Measurements from ENCODE around the gene EIF4A3.

Gene EIF4A3

DNA sequence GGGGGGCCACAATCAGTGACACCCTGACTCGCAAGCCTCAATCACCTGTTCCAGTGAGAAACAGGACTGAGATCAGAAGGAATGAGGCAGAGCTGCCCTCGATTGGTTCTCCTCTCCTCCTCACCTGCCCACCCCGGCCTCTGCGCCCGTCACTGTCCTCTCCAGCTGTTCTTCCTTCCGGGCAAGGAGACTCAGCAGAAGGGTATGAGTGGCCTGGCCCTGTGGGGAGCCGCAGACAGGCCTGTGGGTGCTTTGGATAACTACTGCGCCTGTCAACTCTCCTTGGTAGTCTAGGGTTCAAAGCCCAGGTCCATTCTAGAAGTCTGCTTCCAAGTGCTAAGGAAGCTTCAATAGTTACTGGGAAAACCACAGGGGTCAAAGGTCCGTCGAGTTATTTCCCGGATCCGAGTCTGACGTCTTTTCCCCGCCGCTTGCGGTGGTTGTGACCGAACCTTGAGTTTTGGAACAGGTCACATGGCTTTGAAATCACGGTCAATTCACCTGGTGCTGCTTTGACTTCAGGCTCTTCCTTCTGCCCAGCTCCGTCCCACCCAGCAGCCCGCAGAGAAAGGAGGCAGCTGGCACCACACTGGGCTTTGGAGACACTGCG, 31.2 kb upstream of the EIF4A3 start:
- FAIRE-seq (no peak), DNase-seq (ENCODE audit: insufficient read length, low spot score) (no peak)
- no peak for TF ChIP-seq POLR2A (IDR thresholded peaks at IDR 0.05; ENCODE audit: low read depth, low read length)
- no peak for TF ChIP-seq SPI1 (IDR thresholded peaks at IDR 0.05; ENCODE audit: low read depth, low read length)

DNA sequence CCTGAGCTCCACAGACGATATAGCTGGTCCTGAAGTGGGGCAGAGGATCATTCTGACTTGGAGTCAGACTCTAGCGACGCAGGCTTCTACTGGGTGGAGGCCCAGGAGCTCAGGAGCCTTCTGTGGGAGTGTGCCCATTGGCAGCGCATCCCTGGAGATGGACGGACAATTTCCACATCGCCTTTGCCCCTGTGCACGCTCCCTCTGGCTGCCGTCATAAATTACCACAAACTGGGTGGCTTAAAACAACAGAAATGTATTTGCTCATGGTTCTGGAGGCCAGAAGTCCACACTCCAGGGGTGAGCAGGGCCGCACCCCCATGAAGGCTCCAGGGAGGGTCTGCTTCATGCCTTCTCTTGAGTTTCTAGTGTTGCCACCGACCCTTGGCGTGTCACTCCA, 29.8 kb upstream of the EIF4A3 start:
- FAIRE-seq (no peak), DNase-seq (ENCODE audit: insufficient read length, low spot score) (no peak)
- TF ChIP-seq POU2F2 (IDR thresholded peaks at IDR 0.05; ENCODE audit: low read depth, low read length), result no peak
- no peak for TF ChIP-seq TAF1 (IDR thresholded peaks at IDR 0.05; ENCODE audit: low read depth, low read length)
- TF ChIP-seq POLR2AphosphoS5 (IDR thresholded peaks at IDR 0.05; ENCODE audit: low read depth, low read length), result no peak
- no peak for TF ChIP-seq SPI1 (IDR thresholded peaks at IDR 0.05; ENCODE audit: low read depth, low read length)
- no peak for TF ChIP-seq PAX5 (IDR thresholded peaks at IDR 0.05; ENCODE audit: insufficient read depth, low read length, severe bottlenecking)
- TF ChIP-seq POLR2A (IDR thresholded peaks at IDR 0.05; ENCODE audit: low read depth, low read length), result no peak

DNA sequence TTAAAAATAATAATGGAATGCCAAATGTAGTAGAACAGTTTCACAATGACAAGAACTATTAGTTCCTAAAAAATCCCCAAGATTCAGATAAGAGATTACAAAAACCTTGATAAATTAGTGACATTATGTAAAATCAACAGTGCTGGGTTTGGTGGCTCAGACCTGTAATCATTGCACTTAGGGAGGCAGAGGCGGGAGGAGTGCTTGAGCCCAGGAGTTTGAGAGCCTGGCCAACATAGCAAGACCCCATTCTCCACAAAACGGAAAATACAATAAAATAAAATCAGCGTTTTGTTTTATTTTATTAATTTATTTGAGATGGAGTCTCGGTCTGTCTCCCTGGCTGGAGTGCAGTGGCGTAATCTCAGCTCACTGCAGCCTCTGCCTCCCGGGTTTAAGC, 27.0 kb upstream of the EIF4A3 start:
- no peak for FAIRE-seq
- no peak for DNase-seq (ENCODE audit: insufficient read length, low spot score)
- TF ChIP-seq TAF1 (IDR thresholded peaks at IDR 0.05; ENCODE audit: low read depth, low read length) (no peak), SPI1 (IDR thresholded peaks at IDR 0.05; ENCODE audit: low read depth, low read length) (no peak), POU2F2 (IDR thresholded peaks at IDR 0.05; ENCODE audit: low read depth, low read length) (no peak), POLR2A (IDR thresholded peaks at IDR 0.05; ENCODE audit: low read depth, low read length) (no peak), PAX5 (IDR thresholded peaks at IDR 0.05; ENCODE audit: insufficient read depth, low read length, severe bottlenecking) (no peak), POLR2AphosphoS5 (IDR thresholded peaks at IDR 0.05; ENCODE audit: low read depth, low read length) (no peak)

DNA sequence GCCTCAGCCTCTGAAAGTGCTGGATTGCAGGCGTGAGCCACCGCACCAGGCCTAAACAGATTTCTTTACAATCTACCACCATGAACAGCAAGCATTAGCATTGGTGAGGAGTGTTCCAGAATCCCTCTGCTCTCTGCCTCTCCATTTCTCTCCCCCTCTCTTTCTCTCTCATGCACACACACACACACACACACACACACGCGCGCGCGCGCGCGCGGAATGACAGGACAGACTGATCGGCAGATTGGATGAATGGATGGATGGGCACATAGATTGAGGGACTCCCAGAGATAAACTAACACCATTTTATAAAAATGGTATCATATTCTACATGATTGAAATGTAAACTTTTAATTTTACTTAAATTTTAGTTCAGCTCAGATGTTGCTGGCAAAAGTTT, 26.2 kb upstream of the EIF4A3 start:
- no peak for DNase-seq (ENCODE audit: insufficient read length, low spot score)
- FAIRE-seq, result no peak
- no peak for TF ChIP-seq POLR2A (IDR thresholded peaks at IDR 0.05; ENCODE audit: low read depth, low read length)

DNA sequence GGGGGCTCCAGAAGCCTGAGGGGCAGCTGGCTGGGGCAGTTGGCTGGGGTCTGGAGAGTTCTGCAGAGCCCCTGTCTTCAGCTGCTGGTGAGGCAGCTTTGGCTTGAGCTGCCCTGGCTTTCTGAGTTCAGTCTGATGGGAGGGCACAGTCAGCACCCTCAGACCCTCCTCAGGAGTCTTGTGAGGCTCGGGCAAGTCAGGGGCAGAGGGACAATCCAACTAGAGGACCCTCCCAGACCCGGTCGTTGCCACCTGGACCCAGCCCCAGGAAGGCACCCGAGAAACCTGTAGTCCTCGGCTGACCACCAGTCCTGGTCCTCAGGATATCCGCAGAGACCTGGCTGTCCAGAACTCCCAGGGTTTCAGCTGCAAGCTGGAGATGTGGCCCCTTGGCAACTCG, 24.8 kb upstream of the EIF4A3 start:
- no peak for DNase-seq (ENCODE audit: insufficient read length, low spot score)
- FAIRE-seq, result no peak
- TF ChIP-seq TAF1 (IDR thresholded peaks at IDR 0.05; ENCODE audit: low read depth, low read length) (no peak), SPI1 (IDR thresholded peaks at IDR 0.05; ENCODE audit: low read depth, low read length) (no peak), POU2F2 (IDR thresholded peaks at IDR 0.05; ENCODE audit: low read depth, low read length) (no peak), PAX5 (IDR thresholded peaks at IDR 0.05; ENCODE audit: insufficient read depth, low read length, severe bottlenecking) (no peak), POLR2AphosphoS5 (IDR thresholded peaks at IDR 0.05; ENCODE audit: low read depth, low read length) (no peak), POLR2A (IDR thresholded peaks at IDR 0.05; ENCODE audit: low read depth, low read length) (no peak)

DNA sequence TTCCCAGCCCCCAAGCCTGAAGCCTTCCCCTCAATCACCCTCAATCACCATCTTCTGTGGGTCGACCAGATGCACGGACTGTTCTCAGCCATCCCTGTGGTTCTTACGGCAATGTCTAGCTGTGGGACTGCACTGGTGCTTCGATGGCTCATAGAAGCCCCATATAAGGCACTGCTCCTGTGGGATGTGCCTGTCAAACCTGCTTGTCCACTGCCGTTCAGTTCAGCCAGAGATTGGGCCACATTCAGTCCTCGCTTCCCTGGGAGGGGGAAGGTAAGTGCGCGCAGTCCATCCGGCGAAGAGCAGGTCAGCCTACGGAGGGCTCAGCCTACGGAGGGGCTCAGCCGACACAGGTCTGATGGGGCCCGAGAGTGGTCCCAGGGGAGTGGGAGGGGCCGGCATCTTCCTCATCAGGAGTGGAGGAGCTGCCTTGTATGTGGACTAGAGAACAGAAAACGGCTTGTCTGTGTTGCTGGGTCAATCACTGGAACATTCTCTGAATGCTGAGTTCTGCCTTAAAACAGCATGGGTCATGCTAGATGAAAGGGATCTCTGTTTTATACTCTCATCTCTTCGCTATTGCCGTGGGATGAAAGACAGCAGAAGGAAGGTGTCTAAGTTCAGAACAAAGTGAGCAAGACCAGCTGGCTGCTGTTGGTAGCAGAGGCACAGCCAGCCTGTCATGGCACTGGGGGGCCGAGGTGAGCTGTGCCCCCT, 23.0 kb upstream of the EIF4A3 start, which contains the start of gene CARD14:
CARD14 (plus strand) TSS at position 247 of the 717 bp plus-strand sequence. CDS start 11,409 bp downstream, outside the sequence.
- TF ChIP-seq POLR2A (IDR thresholded peaks at IDR 0.05; ENCODE audit: low read depth, low read length), result no peak
- TF ChIP-seq TAF1 (IDR thresholded peaks at IDR 0.05; ENCODE audit: low read depth, low read length), result no peak
- TF ChIP-seq PAX5 (IDR thresholded peaks at IDR 0.05; ENCODE audit: insufficient read depth, low read length, severe bottlenecking), result no peak
- TF ChIP-seq SPI1 (IDR thresholded peaks at IDR 0.05; ENCODE audit: low read depth, low read length), result no peak
- TF ChIP-seq POLR2AphosphoS5 (IDR thresholded peaks at IDR 0.05; ENCODE audit: low read depth, low read length), result no peak
- no peak for TF ChIP-seq POU2F2 (IDR thresholded peaks at IDR 0.05; ENCODE audit: low read depth, low read length)
- no peak for DNase-seq (ENCODE audit: insufficient read length, low spot score)
- FAIRE-seq, result no peak

DNA sequence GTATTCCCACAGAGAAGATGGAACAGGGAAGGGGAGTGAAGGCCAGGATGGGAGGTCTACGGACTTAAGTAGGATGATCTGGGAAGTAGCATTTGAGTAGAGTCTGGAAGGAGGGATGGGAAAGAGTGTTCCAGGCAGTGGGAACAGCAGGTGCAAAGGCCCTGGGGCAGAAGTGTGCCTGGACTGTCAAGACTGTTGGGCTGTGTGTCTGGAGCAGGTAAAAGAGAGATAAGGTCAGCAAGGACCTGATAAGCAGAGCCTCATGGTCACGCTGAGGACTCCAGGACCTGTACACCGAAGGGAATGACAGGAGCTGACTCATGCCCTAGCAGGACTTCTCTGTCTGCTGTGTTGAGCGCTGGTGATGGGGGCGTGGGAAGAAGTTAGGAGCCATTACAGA, 22.2 kb upstream of the EIF4A3 start:
- no peak for DNase-seq (ENCODE audit: insufficient read length, low spot score)
- TF ChIP-seq POLR2A (IDR thresholded peaks at IDR 0.05; ENCODE audit: low read depth, low read length) (no peak), POLR2AphosphoS5 (IDR thresholded peaks at IDR 0.05; ENCODE audit: low read depth, low read length) (no peak), TAF1 (IDR thresholded peaks at IDR 0.05; ENCODE audit: low read depth, low read length) (no peak), PAX5 (IDR thresholded peaks at IDR 0.05; ENCODE audit: insufficient read depth, low read length, severe bottlenecking) (no peak), SPI1 (IDR thresholded peaks at IDR 0.05; ENCODE audit: low read depth, low read length) (no peak), POU2F2 (IDR thresholded peaks at IDR 0.05; ENCODE audit: low read depth, low read length) (no peak)
- no peak for FAIRE-seq

DNA sequence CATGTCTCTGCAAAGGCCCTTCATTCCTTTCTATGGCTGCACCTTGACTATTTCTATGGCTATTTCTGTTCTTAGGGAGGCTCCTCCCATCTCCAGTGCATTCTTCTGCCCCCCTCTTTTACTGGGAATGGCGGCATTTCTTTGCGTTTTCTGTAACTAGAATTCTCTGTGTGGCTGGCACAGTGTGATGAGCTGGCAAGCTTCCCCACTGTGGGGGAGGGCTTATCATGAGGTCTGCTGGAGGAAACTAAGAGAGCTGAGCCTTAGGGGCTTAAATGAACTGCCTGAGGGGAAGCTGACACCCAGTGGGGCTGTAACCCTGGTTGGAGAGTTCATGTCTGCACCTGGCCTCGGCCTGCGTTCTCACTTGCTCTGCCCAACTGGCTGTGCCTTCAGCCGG, 21.4 kb upstream of the EIF4A3 start:
- DNase-seq (ENCODE audit: insufficient read length, low spot score) (no peak), FAIRE-seq (no peak)
- no peak for TF ChIP-seq POLR2A (IDR thresholded peaks at IDR 0.05; ENCODE audit: low read depth, low read length)
- TF ChIP-seq PAX5 (IDR thresholded peaks at IDR 0.05; ENCODE audit: insufficient read depth, low read length, severe bottlenecking), result no peak
- no peak for TF ChIP-seq SPI1 (IDR thresholded peaks at IDR 0.05; ENCODE audit: low read depth, low read length)
- no peak for TF ChIP-seq POLR2AphosphoS5 (IDR thresholded peaks at IDR 0.05; ENCODE audit: low read depth, low read length)
- no peak for TF ChIP-seq TAF1 (IDR thresholded peaks at IDR 0.05; ENCODE audit: low read depth, low read length)
- no peak for TF ChIP-seq POU2F2 (IDR thresholded peaks at IDR 0.05; ENCODE audit: low read depth, low read length)

DNA sequence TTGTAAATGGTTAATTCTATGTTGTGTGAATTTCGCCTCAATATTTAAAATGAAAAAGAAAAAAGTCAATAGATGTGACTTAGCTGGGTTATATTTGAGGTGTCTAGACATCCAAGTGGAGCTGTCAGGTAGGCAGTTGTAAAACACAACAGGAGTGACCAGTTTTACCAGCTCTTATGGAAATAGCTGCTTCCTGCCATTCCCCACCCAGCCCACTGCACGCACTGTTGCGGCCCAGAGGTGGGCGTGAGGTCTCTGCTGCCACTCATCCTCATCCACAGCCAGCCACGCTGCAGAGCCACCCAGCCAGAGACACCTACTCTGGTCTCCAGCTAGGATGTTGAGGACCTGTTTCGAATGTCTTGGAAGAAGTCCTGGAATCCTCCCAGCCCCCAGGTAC, 19.5 kb upstream of the EIF4A3 start:
- TF ChIP-seq TAF1 (IDR thresholded peaks at IDR 0.05; ENCODE audit: low read depth, low read length), result no peak
- TF ChIP-seq PAX5 (IDR thresholded peaks at IDR 0.05; ENCODE audit: insufficient read depth, low read length, severe bottlenecking), result no peak
- no peak for TF ChIP-seq POU2F2 (IDR thresholded peaks at IDR 0.05; ENCODE audit: low read depth, low read length)
- TF ChIP-seq SPI1 (IDR thresholded peaks at IDR 0.05; ENCODE audit: low read depth, low read length), result no peak
- no peak for FAIRE-seq
- no peak for DNase-seq (ENCODE audit: insufficient read length, low spot score)

DNA sequence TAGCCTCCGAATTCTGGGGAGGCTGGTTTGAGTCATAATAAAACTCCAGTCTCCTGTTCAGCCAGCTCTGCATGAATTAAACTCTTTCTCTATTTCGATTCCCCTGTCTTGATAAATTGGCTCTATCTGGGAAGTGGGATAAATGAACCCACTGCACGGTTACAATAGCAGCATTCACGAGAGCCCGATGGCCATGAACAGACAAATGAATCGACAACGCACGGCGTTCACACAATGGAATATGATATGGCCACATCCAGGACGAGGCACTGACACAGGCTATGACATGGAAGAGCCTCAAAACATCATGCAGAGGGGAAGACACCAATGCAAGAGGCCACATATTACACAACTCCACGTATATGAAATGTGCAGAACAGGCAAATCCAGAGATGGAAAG, 17.3 kb upstream of the EIF4A3 start:
- no peak for TF ChIP-seq POLR2A (IDR thresholded peaks at IDR 0.05; ENCODE audit: low read depth, low read length)
- no peak for TF ChIP-seq TAF1 (IDR thresholded peaks at IDR 0.05; ENCODE audit: low read depth, low read length)
- no peak for TF ChIP-seq POLR2AphosphoS5 (IDR thresholded peaks at IDR 0.05; ENCODE audit: low read depth, low read length)
- TF ChIP-seq SPI1 (IDR thresholded peaks at IDR 0.05; ENCODE audit: low read depth, low read length), result no peak
- TF ChIP-seq PAX5 (IDR thresholded peaks at IDR 0.05; ENCODE audit: insufficient read depth, low read length, severe bottlenecking), result no peak
- no peak for TF ChIP-seq POU2F2 (IDR thresholded peaks at IDR 0.05; ENCODE audit: low read depth, low read length)
- FAIRE-seq (no peak), DNase-seq (ENCODE audit: insufficient read length, low spot score) (no peak)
